ENCODE results near the gene ERBB4.

ERBB4 gene

DNA sequence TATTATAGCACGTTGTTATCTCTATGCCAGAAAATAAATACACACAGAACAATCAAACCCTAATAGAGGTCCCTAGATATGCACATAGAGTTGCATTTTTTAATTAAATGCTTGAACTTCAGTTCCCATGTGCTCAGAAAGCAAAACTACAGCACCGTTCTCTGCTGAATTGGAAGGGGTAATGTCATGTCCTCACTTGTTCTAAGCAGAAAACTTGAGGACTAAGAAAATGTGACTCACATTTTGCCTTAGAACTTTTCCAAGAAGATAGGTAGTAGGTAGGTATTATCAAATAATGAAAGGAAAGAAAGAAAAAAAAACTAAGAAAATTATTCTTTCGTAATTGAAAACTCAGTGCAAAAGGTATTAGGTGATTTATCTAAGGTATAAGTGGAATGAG, 607.3 kb downstream of the ERBB4 start:
- DNase-seq (ENCODE audit: low spot score): no peak

DNA sequence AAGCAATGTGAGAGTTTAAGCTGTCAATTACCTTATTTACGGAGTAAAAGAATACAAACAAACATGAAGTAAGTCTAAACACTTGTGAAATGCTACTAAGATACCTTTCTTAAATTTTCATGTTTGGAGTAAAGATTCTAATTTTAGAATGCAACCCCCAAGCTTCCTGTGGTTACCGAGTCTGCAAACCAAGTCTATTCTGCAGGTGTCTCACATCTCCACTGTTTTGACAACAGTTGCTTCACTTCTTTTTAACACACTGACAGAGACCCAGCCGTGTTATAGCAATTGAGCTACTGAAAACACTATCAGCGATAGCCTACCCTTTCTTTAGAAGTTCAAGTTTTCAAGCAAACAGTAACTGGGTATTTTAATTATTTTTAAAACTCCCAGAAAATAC, 608.3 kb downstream of the ERBB4 start:
- DNase-seq (ENCODE audit: low spot score): no peak

DNA sequence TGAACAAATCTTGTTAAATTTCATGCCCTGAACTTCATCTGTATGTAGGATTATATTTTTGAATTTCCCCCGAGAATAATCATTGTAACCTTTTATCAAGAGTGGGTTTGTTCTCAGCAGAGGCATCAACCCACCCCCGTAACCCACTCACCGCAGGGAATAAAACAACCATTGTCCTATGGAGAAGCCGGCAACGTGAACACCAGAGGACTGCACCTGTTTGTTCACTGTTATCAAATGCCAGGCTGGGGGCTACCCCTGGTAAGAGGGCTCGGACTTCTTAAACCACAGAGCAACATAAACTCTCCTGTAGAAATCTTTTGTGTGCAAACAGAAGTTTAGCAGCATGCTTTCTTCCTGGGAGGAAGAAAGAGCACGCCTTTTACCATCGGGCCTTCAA, 610.4 kb downstream of the ERBB4 start:
- DNase-seq (ENCODE audit: low spot score): no peak

DNA sequence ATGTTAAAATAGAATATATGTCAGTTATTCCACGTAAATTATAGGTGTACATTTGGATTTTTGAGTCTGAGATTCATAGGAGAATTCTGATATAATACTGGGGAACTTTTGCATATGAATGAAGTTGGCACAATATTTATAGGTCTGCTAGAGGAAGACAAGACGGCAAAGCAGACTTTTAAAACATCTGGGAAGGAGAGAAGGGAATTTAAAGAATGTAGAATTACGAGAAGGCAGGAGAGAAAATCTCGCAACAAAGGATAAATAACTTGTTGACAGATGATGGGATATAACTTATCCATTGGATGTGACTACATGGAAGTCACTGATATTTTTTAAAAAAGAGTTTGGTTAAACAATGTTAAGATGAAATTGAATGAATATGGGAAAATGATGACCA, 615.6 kb downstream of the ERBB4 start:
- DNase-seq (ENCODE audit: low spot score): no peak

DNA sequence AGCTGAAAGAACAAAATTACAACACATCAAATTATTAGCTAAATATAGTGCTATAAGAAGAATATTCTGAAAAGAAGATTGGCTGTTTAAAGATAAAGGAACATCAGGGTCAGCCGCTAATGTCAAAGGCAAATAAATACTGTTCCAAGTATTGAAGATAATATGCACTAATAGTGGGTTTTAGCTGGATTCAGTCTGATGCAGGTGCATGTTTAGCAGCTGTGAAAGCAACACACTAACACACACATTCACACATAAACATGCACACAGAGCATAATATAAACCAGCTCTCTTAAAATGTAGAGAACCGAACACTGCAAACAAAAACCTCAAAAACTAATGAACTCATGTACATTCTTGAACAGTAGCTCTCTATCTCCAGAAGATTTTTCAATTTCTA, 634.6 kb downstream of the ERBB4 start:
- no peak for DNase-seq (ENCODE audit: low spot score)

DNA sequence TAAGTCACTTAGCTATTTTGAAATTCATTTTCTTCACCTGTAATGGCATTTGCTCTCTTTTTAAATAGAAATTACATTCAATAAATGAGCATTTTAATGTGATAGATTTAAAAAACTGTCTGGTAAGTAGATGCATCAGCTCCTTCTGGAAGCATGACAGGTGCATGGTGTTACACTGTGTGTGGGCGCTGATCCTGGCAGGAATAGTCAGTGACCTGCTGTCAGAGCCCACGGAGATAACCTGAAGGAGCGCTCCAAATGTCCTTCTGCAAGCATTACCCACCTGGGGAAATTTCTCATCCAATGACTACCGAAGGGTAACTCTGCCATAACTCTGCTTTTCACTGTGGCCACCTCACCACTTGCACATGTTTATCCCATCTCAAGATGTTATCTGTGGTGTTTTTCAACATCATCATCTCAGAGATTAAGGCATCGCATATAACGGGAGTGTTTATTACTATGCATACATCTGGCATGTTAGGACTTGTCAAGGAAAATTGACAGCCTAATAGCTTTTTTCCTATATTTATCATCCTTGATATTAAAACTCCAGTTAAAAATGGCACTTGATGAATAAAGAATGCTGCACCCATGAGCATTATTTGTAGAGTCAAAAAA, 637.3 kb downstream of the ERBB4 start:
- DNase-seq (ENCODE audit: low spot score): no peak

DNA sequence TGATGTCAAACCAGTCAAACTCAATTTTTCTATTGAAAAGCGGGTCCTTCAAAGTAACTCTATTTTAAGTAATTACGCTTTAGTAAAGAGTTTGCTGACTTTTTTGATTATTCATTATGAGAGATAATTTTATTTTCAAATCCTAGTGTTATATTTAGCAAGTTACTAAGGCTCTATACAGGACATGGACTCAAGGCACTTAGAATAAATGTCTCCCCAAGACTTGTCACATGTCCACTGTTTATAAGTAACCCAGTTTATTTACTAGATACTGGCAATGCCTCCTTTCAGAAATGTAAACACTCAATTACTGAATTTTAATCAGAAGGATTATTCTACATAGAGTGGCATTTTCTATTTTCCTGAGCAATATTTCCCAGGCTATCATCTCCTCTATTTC, 638.1 kb downstream of the ERBB4 start:
- no peak for DNase-seq (ENCODE audit: low spot score)

DNA sequence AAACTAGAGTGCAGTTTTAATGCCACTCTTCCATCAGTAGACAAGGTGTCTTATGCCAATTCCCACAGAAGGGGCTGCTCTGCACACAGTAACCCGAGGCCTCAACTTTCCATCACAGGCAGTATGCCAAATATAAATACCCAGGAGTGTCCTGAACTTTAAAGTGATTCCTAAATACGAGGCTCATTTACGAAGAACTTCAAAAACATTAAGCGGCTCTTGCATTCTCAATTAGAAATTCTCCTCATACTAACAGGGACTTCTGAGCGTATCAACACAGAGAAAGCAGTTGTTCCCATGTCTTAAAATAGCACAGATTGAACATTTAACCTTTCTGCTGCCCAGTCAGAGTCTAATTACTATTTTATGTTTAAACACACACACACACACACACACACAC, 638.6 kb downstream of the ERBB4 start:
- DNase-seq (ENCODE audit: low spot score): no peak

DNA sequence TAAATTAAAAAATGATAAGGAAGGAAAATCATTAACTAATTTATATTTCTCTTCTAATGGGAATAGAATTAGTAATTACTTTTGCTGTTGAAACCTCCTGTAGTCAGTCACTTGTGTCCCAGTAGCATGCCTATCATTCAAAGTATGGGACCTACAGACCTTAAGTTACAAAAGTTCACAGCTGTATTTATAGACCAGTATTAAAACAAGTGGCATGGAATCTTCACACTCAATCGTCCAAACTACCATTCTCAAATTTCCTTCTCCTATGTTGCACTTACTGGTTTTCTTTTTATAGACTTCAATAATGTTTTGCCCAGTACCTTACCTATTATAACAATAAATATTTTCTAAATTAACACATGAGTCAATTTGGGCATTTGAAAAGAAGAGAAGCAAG, 639.9 kb downstream of the ERBB4 start:
- no peak for DNase-seq (ENCODE audit: low spot score)

DNA sequence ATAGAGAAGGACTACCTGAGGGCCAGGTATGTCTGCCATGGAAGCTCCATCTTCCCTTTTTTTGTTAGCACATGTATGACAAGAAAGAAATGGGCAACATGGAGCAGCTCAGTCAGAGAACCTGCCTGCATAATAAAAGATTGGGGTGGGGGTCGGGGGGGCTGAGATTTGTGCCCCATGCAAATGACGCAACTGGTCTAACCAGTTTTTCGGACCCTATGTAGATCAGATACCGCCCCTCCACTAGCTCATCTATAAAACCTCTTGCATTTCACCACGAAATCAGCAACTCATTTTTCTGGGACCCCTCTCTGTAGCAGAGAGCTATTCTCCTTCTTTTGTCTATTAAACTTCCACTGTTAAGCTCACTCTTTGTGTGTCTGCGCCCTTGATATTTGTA, 657.2 kb downstream of the ERBB4 start:
- no peak for DNase-seq (ENCODE audit: low spot score)

DNA sequence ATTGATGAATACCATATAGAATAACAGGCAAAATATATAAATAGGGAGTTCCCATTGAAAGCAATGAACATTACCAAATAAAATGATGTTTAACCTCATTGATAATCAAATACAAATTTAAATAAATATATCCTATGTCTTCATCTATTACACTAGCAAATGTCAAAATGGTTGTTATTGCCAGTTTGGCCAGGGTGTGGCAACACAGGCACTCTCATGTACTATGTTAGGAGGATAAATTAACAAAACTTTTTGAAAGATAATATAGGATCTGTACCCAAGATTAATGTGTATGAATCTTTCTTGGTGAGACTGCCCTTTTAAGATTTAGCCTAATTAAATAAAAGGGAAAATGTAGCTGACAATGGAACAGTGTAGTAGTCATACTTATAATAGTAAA, 659.3 kb downstream of the ERBB4 start:
- no peak for DNase-seq (ENCODE audit: low spot score)

DNA sequence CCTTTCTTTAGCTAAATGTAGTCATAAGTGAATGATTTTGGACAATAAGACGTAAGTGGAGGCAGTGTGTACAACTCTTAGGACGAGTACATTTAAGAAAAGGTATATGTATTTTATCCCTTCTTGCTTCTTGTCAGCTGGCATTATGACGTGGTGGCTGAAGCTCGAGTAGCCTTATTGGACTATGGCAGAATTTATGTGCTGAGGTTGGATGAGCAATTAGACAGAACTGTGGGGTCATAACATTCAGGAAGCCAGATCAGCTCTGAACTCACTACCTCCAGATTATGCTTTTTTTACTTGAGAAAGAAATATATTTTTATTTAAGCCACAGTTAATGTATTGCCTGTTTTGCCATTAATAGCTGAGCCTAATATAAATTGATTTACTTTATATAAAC, 661.5 kb downstream of the ERBB4 start:
- DNase-seq (ENCODE audit: low spot score): no peak

DNA sequence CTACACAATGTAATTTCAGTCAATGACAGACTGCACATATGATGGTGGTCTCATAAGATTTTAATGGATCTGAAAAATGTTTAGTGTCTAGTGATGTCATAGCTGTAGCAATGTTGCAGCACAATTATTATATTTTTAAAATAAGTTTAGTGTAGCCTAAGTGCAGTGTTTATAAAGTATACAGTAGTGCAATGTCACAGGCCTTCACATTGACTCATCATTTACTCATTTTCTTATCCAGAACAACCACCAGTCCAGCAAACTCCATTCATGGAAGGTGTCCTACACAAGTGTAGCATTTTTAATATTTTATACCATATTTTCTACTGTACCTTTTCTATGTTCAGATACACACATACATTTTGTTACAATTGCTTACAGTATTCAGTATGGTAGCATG, 663.1 kb downstream of the ERBB4 start:
- no peak for DNase-seq (ENCODE audit: low spot score)

DNA sequence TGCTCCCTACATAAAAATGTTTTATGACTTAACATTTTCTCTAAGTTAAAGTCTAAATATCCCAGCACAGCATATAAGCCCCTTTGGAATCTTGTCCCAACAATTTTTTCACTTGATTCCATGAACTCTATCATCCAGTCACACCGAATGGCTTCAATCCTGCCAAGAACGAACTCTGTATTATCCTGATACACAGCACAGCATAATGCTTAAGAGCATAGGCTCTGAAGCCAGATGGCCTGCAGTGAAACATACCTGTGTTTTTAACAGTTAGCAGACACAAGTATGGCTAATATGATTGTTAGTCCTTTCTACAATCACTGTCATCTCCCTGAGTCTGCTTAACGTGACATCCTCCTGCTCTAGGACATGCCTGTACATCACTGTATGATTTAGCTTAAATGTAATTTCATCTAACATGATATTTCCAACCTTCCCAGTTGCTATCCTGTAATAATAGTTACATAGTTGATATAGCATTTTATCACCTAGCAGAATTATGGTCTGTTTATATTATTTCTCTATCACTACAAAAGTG, 669.5 kb downstream of the ERBB4 start:
- peak; percentile 88 for DNase-seq (ENCODE audit: low spot score)

DNA sequence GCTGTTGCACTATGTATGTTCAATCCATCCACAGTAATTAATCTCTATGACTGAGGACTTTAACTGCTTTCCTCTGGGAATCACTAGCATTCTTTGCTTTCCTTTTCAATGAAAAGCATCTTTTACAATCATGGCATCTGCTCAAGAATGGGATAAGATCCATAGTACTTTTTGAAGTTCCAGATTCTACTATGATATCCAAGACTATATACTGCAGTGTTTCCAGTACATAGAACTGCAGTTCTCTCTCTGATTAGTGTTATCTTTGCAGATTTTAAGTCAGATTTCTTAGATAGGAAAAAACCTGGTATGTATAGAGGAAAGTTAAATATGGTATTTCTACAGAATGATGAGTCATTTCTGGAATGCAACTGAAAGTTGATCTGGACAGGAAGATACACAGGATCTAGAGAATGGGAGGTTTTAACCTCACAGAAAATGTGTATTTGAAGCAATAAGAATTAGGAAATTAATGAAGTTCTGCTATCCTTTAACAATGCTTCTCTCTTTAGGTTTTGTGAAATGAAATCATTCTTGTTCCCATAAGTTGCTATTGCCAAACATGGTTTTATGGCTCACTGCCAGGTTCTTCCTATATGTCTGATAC, 670.7 kb downstream of the ERBB4 start:
- DNase-seq (ENCODE audit: low spot score): no peak

DNA sequence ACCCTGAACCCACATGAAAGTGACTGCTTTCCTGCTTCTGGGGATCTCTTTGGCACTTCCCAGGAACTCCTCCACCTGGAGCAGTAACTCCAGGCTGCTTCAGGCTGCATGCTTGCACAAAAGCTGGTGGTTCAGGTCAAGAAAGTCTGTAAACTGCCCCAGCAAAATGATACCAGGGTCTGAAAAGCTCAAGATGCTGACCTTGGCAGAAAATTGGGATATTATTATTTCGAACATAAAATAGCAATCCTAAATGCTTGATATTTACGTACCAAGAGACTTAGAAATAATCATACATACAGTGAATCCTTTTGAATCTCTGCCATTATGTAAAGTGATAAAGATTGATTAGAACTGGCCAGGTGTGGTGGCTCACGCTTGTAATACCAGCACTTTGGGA, 674.3 kb downstream of the ERBB4 start:
- no peak for DNase-seq (ENCODE audit: low spot score)

DNA sequence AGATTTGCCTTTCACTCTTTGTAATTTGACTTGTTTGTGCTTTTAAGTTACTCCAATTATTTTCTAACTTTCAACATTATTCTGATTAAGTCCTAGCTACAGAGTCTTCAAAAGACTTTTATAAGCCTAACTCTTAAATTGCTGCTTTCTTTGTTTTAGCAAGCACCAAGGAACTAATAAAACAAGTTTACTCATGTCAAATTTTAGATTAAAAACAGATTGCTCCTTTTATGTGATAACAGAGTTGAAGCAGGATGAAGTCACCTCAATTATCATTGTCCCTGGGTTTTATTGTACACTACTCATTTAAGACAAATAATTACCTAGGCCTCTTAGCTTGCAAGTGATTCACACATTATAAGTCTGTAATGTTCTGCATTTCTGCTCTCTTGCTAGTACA, 678.4 kb downstream of the ERBB4 start:
- DNase-seq (ENCODE audit: low spot score): no peak

DNA sequence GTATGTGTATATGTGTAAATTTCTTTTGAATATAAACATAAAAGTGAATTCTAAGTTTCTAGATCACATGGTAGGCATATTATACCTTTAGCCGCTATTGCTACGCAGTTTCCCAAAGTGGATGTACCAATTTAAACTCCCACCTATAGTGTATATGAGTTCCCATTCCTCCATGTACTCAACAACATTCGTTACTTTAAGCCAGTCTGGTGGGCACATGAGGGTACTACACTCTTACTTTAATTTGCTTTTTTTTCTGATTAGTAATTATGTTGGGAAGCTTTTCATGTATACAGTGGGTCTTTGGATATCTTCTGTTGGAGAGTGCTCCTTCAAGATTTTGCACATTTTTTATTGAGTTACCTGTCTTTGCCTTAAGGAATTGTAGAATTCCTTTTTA, 683.8 kb downstream of the ERBB4 start:
- no peak for DNase-seq (ENCODE audit: low spot score)

DNA sequence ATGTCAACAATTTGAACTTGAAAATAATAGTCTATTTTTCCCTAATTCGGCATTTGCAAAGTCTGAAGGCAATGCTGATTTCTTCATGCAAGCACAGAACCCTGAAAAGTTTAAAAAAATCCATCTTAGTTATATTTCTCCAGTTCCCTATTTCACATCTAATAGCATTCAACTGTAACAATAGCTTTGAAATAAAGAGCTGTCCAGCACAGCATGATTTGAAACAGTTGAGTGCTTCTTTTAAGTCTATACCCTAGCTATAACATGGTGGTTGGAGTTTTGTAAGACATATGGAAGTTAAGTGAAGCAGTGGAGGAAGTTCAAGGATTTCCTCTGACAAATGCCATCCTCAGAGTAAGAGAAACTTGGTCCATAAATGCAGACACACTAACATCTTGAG, 691.9 kb downstream of the ERBB4 start:
- DNase-seq (ENCODE audit: low spot score): no peak

DNA sequence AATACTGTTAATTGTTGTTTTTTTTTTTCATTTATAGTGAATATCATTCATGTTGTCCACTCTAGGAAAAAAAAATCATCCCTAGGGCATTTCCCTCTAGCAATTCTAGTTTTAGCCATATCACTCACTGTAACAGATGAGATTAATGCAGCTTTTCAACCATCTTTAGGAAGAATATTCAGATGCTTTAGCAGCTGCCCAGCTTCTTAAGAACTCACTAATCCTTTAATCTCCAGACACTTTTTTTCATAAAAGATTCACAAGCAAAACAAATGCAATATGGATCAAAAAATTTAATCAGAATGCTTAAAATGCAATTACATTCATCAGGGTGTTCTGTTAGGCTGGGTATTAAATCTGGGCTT, 692.6 kb downstream of the ERBB4 start:
- no peak for DNase-seq (ENCODE audit: low spot score)

DNA sequence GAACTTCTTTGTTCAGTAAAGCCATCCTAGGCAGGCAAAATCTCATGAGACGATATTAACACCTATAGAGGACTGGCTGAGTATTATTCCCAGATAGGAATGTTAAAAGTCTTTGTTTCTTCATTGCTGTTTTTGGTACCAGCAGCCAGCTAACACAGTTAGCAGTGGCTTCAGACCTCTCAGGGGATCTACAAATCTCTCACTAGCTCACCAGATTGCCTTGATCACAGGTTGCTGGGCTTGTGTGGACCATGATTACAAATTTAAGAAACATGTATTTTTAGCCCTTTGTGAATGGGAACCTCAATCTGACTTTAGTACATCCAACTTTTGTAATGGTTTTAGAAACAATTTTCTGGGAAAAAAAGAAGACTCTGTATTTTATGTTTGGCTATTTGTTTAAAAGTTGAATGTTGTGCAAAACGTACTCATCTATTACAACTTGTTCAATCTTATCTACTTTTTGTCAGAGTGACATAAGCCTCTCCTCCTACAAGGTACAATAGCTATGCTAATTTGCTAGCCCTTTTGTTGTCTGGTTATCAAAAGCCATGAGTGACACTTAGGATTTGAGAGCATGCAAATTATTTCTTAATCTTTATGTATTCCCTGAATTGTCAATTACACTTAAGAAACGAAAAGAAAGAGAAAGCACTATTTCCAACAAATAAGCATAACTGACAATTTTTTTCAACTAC, 693.1 kb downstream of the ERBB4 start:
- no peak for DNase-seq (ENCODE audit: low spot score)

DNA sequence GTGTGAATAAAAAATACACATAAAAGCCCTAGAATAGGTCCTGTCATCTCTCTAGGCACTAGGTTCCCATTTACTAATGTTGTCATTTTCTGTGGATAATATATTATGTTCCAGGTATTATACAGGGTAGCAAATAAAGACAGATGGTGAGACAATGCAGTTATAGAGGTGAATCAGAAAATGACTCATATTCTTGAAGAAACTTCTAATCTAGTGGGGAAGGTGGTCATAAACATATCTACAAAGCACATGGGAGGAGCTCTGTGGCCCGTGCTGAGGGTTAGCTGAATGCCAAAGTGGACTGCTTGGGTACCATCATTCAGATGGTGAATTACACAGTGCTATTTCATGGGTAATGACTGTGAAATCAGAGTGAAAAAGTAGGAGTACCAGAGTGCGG, 700.9 kb downstream of the ERBB4 start:
- DNase-seq (ENCODE audit: low spot score): no peak

DNA sequence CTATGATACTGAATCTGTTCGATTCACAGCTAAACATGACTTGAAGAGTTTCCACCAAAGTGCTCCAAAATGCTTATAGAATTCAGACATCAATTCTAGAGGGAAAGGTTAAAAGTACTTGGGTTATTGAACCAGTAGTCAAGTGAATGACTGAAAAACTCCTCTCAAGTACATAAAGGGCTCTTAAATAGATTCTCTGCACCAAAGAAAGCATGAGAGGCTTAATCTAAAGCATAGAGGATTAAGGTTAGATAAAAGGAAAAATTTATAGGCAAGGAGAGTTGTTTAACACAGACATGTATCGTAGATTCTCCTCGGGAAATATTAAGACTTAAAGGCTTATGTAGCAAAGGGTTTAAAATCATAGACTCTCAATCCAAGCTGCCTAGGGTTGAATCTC, 701.4 kb downstream of the ERBB4 start:
- DNase-seq (ENCODE audit: low spot score): no peak
